GM12875 (cell line): ENCODE data around the gene SLC25A48.
A peak's percentile ranks its signal among the peaks of the same experiment; 100 is the strongest.

Experiments used
- H3K4me3 ChIP-seq: one replicate; pipeline ENCODE4 v1.5.1; 2011; ENCODE audit warnings: low read depth, low read length, control low read depth
- CTCF ChIP-seq: IDR thresholded peaks from 2 replicates; pipeline ENCODE4 v1.5.1; 2011; ENCODE audit warnings: low read depth, mild to moderate bottlenecking, control low read depth, inconsistent platforms, low read length, moderate library complexity, borderline replicate concordance; ENCODE audit not compliant: insufficient read depth

Gene SLC25A48

GRCh38 chr5:135834639-135835529 is at the start of gene SLC25A48:
SLC25A48 (plus strand) TSS chr5:135834663; CDS start chr5:135834848, 185 bp downstream.
- TF ChIP-seq CTCF = peak; percentile 81
- H3K4me3 ChIP-seq = no peak within 1 kb of the TSS

- H3K4me3 ChIP-seq = no peak overlapping the region
- no peak for TF ChIP-seq CTCF
Observed at GRCh38 chr5:135800656-135801055, 33.8 kb upstream of the SLC25A48 start.

GRCh38 chr5:135810188-135810943 is 24.1 kb upstream of the SLC25A48 start:
- TF ChIP-seq CTCF = no peak
- H3K4me3 ChIP-seq = no peak overlapping the region

- no peak for TF ChIP-seq CTCF
- H3K4me3 ChIP-seq = no peak overlapping the region
Observed at GRCh38 chr5:135811007-135811406, 23.5 kb upstream of the SLC25A48 start.

- no peak for TF ChIP-seq CTCF
- H3K4me3 ChIP-seq = no peak overlapping the region
Observed at GRCh38 chr5:135813758-135814157, 20.7 kb upstream of the SLC25A48 start.

GRCh38 chr5:135814316-135814715 is 20.1 kb upstream of the SLC25A48 start:
- H3K4me3 ChIP-seq = no peak overlapping the region
- no peak for TF ChIP-seq CTCF
